Measurements from ENCODE around the gene PACSIN2.

PACSIN2 gene

DNA sequence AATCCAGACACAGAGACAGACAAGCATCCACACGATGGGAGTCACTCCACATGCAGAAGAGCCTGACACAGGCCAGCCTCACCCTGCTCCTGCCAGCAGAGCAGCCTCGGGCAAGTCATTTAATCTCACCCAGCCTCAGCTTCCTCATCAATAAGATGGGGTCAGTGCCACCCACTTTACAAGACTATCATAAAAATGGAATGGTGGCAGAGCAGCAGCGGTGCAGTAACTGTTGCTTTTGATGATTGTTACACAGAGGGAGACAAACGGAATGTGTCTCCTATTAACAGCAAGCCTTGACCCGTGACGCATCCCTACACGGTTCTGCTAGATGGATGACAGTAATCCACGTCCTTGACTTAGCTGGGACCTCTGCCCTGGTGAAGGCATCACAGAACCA, 131.8 kb downstream of the PACSIN2 start:
- Histone ChIP-seq H4K8ac (ENCODE audit: low read length) (no peak overlapping the region), H3K4me1 (ENCODE audit: control insufficient read depth, insufficient read depth, low read depth, low read length) (peaks cover 51% of the 10 kb centered on the region), H3K27ac (ENCODE audit: low read length, poor library complexity, severe bottlenecking) (no peak overlapping the region), H2AFZ (ENCODE audit: low read depth, low read length) (no peak overlapping the region), H3K4me2 (ENCODE audit: low read length, poor library complexity, severe bottlenecking) (no peak overlapping the region), H3K4me3 (ENCODE audit: insufficient read depth in 1 of 2, low read depth in 1 of 2, low read length in 2 of 2) (no peak overlapping the region), H4K91ac (ENCODE audit: low read length) (no peak overlapping the region), H3K79me1 (replicated peaks; ENCODE audit: low read length, poor library complexity, severe bottlenecking) (peaks cover 37% of the 10 kb centered on the region), H2BK15ac (ENCODE audit: low read depth, poor library complexity, severe bottlenecking) (no peak overlapping the region), H3K18ac (ENCODE audit: low read depth in 1 of 2, low read length in 2 of 2) (no peak overlapping the region), H3K14ac (ENCODE audit: low read length in 2 of 2) (no peak overlapping the region), H2BK120ac (ENCODE audit: low read depth, low read length) (no peak overlapping the region), H2BK5ac (ENCODE audit: low read depth, low read length, poor library complexity, severe bottlenecking) (no peak overlapping the region), H3K36me3 (ENCODE audit: control insufficient read depth in 1 of 2, insufficient read depth in 2 of 2, low read depth in 1 of 2, low read length in 2 of 2) (peaks cover 79 to 84% of the 10 kb centered on the region in 2 experiments), H3K9me3 (ENCODE audit: control insufficient read depth, low read length) (no peaks in the 10 kb centered on the region), H3K27me3 (ENCODE audit: control insufficient read depth in 1 of 2, insufficient read depth in 1 of 2, low read length in 2 of 2) (no peaks in the 10 kb centered on the region), H3K23ac (ENCODE audit: low read length in 2 of 2) (no peak overlapping the region), H3K9ac (ENCODE audit: low read length) (no peak overlapping the region), H3K4ac (ENCODE audit: low read depth in 1 of 2, low read length in 2 of 2) (no peak overlapping the region), H2BK12ac (ENCODE audit: low read length in 2 of 2) (no peak overlapping the region), H2AK5ac (ENCODE audit: low read length, severe bottlenecking) (no peak overlapping the region)
- WGBS: 92% methylated on average over 8 of the region's 8 CpGs
- DNase-seq: no peak

DNA sequence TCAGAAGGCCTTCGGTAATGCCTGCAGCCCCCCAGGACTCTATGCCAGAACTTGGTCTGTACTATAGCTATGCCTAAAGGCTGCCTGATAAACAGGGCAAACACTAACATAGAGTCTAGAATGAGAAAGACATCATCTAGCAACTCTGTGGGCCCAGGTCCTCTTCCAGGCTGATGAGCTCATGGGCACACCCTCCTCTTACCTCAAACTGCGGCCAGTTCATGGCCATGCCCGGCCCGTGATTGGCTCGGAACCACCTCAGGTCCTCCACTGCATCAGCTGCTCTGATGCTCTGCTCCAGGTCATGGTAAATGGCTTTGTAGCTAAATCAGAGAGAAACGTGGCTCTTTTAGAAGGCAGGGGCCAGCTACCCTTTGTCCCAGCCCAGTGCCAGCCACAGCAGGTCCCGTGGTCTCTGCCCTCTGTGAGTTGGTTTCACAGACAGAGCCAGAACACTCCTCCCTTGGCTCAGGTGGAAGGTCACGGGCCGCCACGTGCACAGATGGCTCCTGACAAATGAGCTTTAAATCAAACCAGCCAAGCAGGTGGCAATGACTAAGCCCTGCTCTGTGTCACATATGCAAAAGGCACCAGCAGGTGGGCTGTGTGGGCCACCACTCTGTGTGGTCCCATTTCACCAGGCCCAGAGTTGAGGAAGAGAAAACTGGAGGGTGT, 132.8 kb downstream of the PACSIN2 start:
- H2AFZ ChIP-seq (ENCODE audit: low read depth, low read length): no peak overlapping the region
- H3K9ac ChIP-seq (ENCODE audit: low read length): no peak overlapping the region
- DNase-seq: no peak
- no peak overlapping the region for H3K14ac ChIP-seq (ENCODE audit: low read length in 2 of 2)
- H3K9me3 ChIP-seq (ENCODE audit: control insufficient read depth, low read length): no peaks in the 10 kb centered on the region
- no peak overlapping the region for H3K4me3 ChIP-seq (ENCODE audit: insufficient read depth in 1 of 2, low read depth in 1 of 2, low read length in 2 of 2)
- no peak overlapping the region for H4K8ac ChIP-seq (ENCODE audit: low read length)
- no peak overlapping the region for H3K4ac ChIP-seq (ENCODE audit: low read depth in 1 of 2, low read length in 2 of 2)
- H3K4me2 ChIP-seq (ENCODE audit: low read length, poor library complexity, severe bottlenecking): no peak overlapping the region
- WGBS: 88% methylated on average over 10 of the region's 10 CpGs
- H2BK15ac ChIP-seq (ENCODE audit: low read depth, poor library complexity, severe bottlenecking): no peak overlapping the region
- no peak overlapping the region for H3K18ac ChIP-seq (ENCODE audit: low read depth in 1 of 2, low read length in 2 of 2)
- no peak overlapping the region for H2BK5ac ChIP-seq (ENCODE audit: low read depth, low read length, poor library complexity, severe bottlenecking)
- H3K36me3 ChIP-seq (ENCODE audit: control insufficient read depth in 1 of 2, insufficient read depth in 2 of 2, low read depth in 1 of 2, low read length in 2 of 2): peaks cover 82 to 86% of the 10 kb centered on the region in 2 experiments
- H4K91ac ChIP-seq (ENCODE audit: low read length): no peak overlapping the region
- peaks cover 30% of the 10 kb centered on the region for H3K79me1 ChIP-seq (replicated peaks; ENCODE audit: low read length, poor library complexity, severe bottlenecking)
- H3K23ac ChIP-seq (ENCODE audit: low read length in 2 of 2): no peak overlapping the region
- no peaks in the 10 kb centered on the region for H3K27me3 ChIP-seq (ENCODE audit: control insufficient read depth in 1 of 2, insufficient read depth in 1 of 2, low read length in 2 of 2)
- H2BK120ac ChIP-seq (ENCODE audit: low read depth, low read length): no peak overlapping the region
- no peak overlapping the region for H2BK12ac ChIP-seq (ENCODE audit: low read length in 2 of 2)
- H3K4me1 ChIP-seq (ENCODE audit: control insufficient read depth, insufficient read depth, low read depth, low read length): peaks cover 42% of the 10 kb centered on the region
- no peak overlapping the region for H3K27ac ChIP-seq (ENCODE audit: low read length, poor library complexity, severe bottlenecking)
- no peak overlapping the region for H2AK5ac ChIP-seq (ENCODE audit: low read length, severe bottlenecking)

DNA sequence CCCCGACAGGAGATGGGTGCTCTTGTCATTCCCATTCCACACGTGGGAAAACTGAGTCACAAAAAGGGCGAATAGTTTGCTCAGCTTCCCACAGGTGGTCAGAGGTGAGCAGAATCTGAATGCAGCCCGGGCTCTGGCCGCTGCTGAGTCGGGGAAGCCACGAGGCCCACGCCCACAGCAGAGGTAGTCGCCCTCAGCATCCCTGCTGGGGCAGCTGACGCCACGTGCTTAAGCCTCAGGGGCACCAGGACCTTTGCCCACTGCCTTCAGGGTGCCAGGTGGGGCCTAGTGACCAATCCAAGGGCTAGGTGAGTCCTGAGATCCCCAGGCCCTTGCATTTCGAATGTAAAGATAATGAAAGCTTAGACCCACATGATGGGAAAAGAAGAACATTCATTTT, 133.7 kb downstream of the PACSIN2 start:
- Histone ChIP-seq H3K79me1 (replicated peaks; ENCODE audit: low read length, poor library complexity, severe bottlenecking) (peaks cover 31% of the 10 kb centered on the region), H3K9me3 (ENCODE audit: control insufficient read depth, low read length) (no peaks in the 10 kb centered on the region), H3K4me3 (ENCODE audit: insufficient read depth in 1 of 2, low read depth in 1 of 2, low read length in 2 of 2) (no peak overlapping the region), H3K27ac (ENCODE audit: low read length, poor library complexity, severe bottlenecking) (no peak overlapping the region), H3K18ac (ENCODE audit: low read depth in 1 of 2, low read length in 2 of 2) (no peak overlapping the region), H4K8ac (ENCODE audit: low read length) (no peak overlapping the region), H2BK5ac (ENCODE audit: low read depth, low read length, poor library complexity, severe bottlenecking) (no peak overlapping the region), H2AK5ac (ENCODE audit: low read length, severe bottlenecking) (no peak overlapping the region), H3K4me1 (ENCODE audit: control insufficient read depth, insufficient read depth, low read depth, low read length) (peaks cover 40% of the 10 kb centered on the region), H2BK15ac (ENCODE audit: low read depth, poor library complexity, severe bottlenecking) (no peak overlapping the region), H2AFZ (ENCODE audit: low read depth, low read length) (no peak overlapping the region), H4K91ac (ENCODE audit: low read length) (no peak overlapping the region), H3K27me3 (ENCODE audit: control insufficient read depth in 1 of 2, insufficient read depth in 1 of 2, low read length in 2 of 2) (no peaks in the 10 kb centered on the region), H3K14ac (ENCODE audit: low read length in 2 of 2) (no peak overlapping the region), H3K23ac (ENCODE audit: low read length in 2 of 2) (no peak overlapping the region), H3K36me3 (ENCODE audit: control insufficient read depth in 1 of 2, insufficient read depth in 2 of 2, low read depth in 1 of 2, low read length in 2 of 2) (peaks cover 84 to 86% of the 10 kb centered on the region in 2 experiments), H3K9ac (ENCODE audit: low read length) (no peak overlapping the region), H3K4me2 (ENCODE audit: low read length, poor library complexity, severe bottlenecking) (no peak overlapping the region), H2BK120ac (ENCODE audit: low read depth, low read length) (no peak overlapping the region), H3K4ac (ENCODE audit: low read depth in 1 of 2, low read length in 2 of 2) (no peak overlapping the region), H2BK12ac (ENCODE audit: low read length in 2 of 2) (no peak overlapping the region)
- 97% methylated on average over 12 of the region's 12 CpGs for WGBS
- no peak for DNase-seq

DNA sequence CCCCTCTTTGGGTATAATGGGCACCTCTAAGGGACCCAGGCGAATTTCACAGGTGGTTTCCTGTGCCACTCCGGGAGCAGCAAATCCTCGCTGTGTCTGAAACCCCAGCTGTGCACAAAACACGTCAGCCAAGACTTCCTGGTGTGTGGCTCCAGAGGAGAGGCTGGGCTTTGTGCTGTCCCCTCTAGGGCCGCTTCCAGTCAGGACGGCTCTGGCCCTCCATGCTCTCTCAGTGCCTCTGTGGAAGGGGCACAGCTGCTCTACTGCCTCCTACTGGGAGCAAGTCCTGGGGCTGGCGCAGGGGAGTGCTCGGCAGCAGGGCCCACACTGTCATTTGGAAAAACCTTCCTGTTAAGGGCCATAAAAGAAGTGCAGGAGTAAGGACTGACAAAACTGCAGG, 134.1 kb downstream of the PACSIN2 start:
- Histone ChIP-seq H3K9me3 (ENCODE audit: control insufficient read depth, low read length) (no peaks in the 10 kb centered on the region), H3K18ac (ENCODE audit: low read depth in 1 of 2, low read length in 2 of 2) (no peak overlapping the region), H3K23ac (ENCODE audit: low read length in 2 of 2) (no peak overlapping the region), H3K79me1 (replicated peaks; ENCODE audit: low read length, poor library complexity, severe bottlenecking) (peaks cover 30% of the 10 kb centered on the region), H3K4ac (ENCODE audit: low read depth in 1 of 2, low read length in 2 of 2) (no peak overlapping the region), H3K9ac (ENCODE audit: low read length) (no peak overlapping the region), H3K36me3 (ENCODE audit: control insufficient read depth in 1 of 2, insufficient read depth in 2 of 2, low read depth in 1 of 2, low read length in 2 of 2) (peaks cover 85 to 87% of the 10 kb centered on the region in 2 experiments), H3K14ac (ENCODE audit: low read length in 2 of 2) (no peak overlapping the region), H4K8ac (ENCODE audit: low read length) (no peak overlapping the region), H3K4me1 (ENCODE audit: control insufficient read depth, insufficient read depth, low read depth, low read length) (peaks cover 38% of the 10 kb centered on the region), H3K4me2 (ENCODE audit: low read length, poor library complexity, severe bottlenecking) (no peak overlapping the region), H3K27me3 (ENCODE audit: control insufficient read depth in 1 of 2, insufficient read depth in 1 of 2, low read length in 2 of 2) (no peaks in the 10 kb centered on the region), H2AFZ (ENCODE audit: low read depth, low read length) (no peak overlapping the region), H4K91ac (ENCODE audit: low read length) (no peak overlapping the region), H3K27ac (ENCODE audit: low read length, poor library complexity, severe bottlenecking) (peak overlapping the region; percentile 60), H2BK15ac (ENCODE audit: low read depth, poor library complexity, severe bottlenecking) (no peak overlapping the region), H2BK12ac (ENCODE audit: low read length in 2 of 2) (no peak overlapping the region), H2BK120ac (ENCODE audit: low read depth, low read length) (no peak overlapping the region), H3K4me3 (ENCODE audit: insufficient read depth in 1 of 2, low read depth in 1 of 2, low read length in 2 of 2) (no peak overlapping the region), H2AK5ac (ENCODE audit: low read length, severe bottlenecking) (no peak overlapping the region), H2BK5ac (ENCODE audit: low read depth, low read length, poor library complexity, severe bottlenecking) (no peak overlapping the region)
- DNase-seq: no peak
- 94% methylated on average over 8 of the region's 8 CpGs for WGBS
